ENCODE data around the gene FNDC4. TPM values are rescaled to one million over a fixed set of nuclear protein-coding genes. Genes with fewer than 3 reads are reported as not detected.

The FNDC4 gene
- total RNA-seq, result 2.8 and 6.8 TPM in 2 replicates

GRCh38 chr2:27494944-27495554 is at the start of gene FNDC4:
TSS of gene FNDC4 (minus strand) at chr2:27495200. CDS start at chr2:27494679, 521 bp downstream.

GRCh38 chr2:27496357-27497287 is 1.6 kb upstream of the FNDC4 start, which contains the start of gene GCKR:
TSS of gene GCKR (plus strand) at chr2:27496839. CDS start at chr2:27496905, 66 bp downstream.

GRCh38 chr2:27489498-27490397 is 5.3 kb downstream of the FNDC4 start, which contains the start of gene IFT172:
TSS of gene IFT172 (minus strand) at chr2:27489743. CDS start at chr2:27489653, 90 bp downstream.

GRCh38 chr2:27441958-27442919 is 52.8 kb downstream of the FNDC4 start, which contains the start of gene KRTCAP3:
TSS of gene KRTCAP3 (plus strand) at chr2:27442381. CDS start at chr2:27442413, 32 bp downstream.

Other genes starting within 250 kb of the FNDC4 start
- not detected in 2 replicates for gene SLC30A3, start 232.2 kb downstream of the FNDC4 start, total RNA-seq
- gene DNAJC5G, start 219.8 kb downstream of the FNDC4 start, total RNA-seq, result not detected in 2 replicates
- gene TRIM54, start 212.8 kb downstream of the FNDC4 start, total RNA-seq, result not detected in 2 replicates
- 1.0 and 1.1 TPM in 2 replicates for gene UCN, start 186.8 kb downstream of the FNDC4 start, total RNA-seq
- 43.7 and 44.1 TPM in 2 replicates for gene MPV17, start 172.1 kb downstream of the FNDC4 start, total RNA-seq
- 26.0 and 33.6 TPM in 2 replicates for gene GTF3C2, start 138.4 kb downstream of the FNDC4 start, total RNA-seq
- 28.6 and 32.8 TPM in 2 replicates for gene EIF2B4, start 124.9 kb downstream of the FNDC4 start, total RNA-seq
- 79.7 and 108 TPM in 2 replicates for gene SNX17, start 124.6 kb downstream of the FNDC4 start, total RNA-seq
- 11.9 and 12.6 TPM in 2 replicates for gene ZNF513, start 114.5 kb downstream of the FNDC4 start, total RNA-seq
- gene PPM1G, start 85.6 kb downstream of the FNDC4 start, total RNA-seq, result 115 and 118 TPM in 2 replicates
- gene NRBP1, start 66.6 kb downstream of the FNDC4 start, total RNA-seq, result 103 and 125 TPM in 2 replicates
- 13.3 and 13.9 TPM in 2 replicates for gene KRTCAP3, start 52.8 kb downstream of the FNDC4 start, total RNA-seq
- gene IFT172, start 5.5 kb downstream of the FNDC4 start, total RNA-seq, result 5.1 and 11.4 TPM in 2 replicates
- under 0.01 TPM in 1 of 2 replicates, not detected in the other for gene GCKR, start 1.6 kb upstream of the FNDC4 start, total RNA-seq
- gene ZNF512, start 87.8 kb upstream of the FNDC4 start, total RNA-seq, result 3.8 and 11.0 TPM in 2 replicates
- gene CCDC121, start 133.8 kb upstream of the FNDC4 start, total RNA-seq, result 0.68 and 1.2 TPM in 2 replicates
- gene GPN1, start 133.8 kb upstream of the FNDC4 start, total RNA-seq, result 40.2 and 40.3 TPM in 2 replicates
- gene SUPT7L, start 168.4 kb upstream of the FNDC4 start, total RNA-seq, result 14.7 and 18.9 TPM in 2 replicates
- 34.1 and 40.3 TPM in 2 replicates for gene SLC4A1AP, start 168.7 kb upstream of the FNDC4 start, total RNA-seq